Neutrophil (primary cell): ENCODE results near the gene APOBEC4.

ENCODE experiments used
- H3K27ac ChIP-seq: fragments of 200-600 bp; sonication (generic); 2 replicates; pipeline ENCODE4 v1.5.1; 2016; ENCODE audit warnings: mild to moderate bottlenecking, moderate library complexity
- H3K27me3 ChIP-seq: fragments of 200-600 bp; sonication (generic); 2 replicates; pipeline ENCODE4 v1.6.0; 2016; ENCODE audit warnings: mild to moderate bottlenecking
- H3K36me3 ChIP-seq: fragments of 200-600 bp; sonication (generic); 2 replicates; pipeline ENCODE4 v1.5.1; 2017
- H3K4me1 ChIP-seq, 2 experiments: fragments of 200-600 bp in 1 of 2; sonication (generic) in 1 of 2; 1 replicate in 1 of 2; 2 replicates in 1 of 2; pipeline versions ENCODE4 v1.5.1 to v1.6.1; 2013 to 2016; ENCODE audit warnings: low read depth in 1 of 2, low read length in 1 of 2, mild to moderate bottlenecking in 1 of 2, moderate library complexity in 1 of 2; ENCODE audit not compliant: control insufficient read depth in 1 of 2, insufficient read depth in 1 of 2
- H3K4me3 ChIP-seq, 2 experiments: fragments of 200-600 bp in 1 of 2; sonication (generic) in 1 of 2; 1 replicate in 1 of 2; 2 replicates in 1 of 2; pipeline ENCODE4 v1.5.1; 2013 to 2016; ENCODE audit warnings: low read depth in 1 of 2, low read length in 1 of 2, mild to moderate bottlenecking in 1 of 2, moderate library complexity in 1 of 2
- H3K9me3 ChIP-seq: fragments of 200-600 bp; sonication (generic); 2 replicates; pipeline ENCODE4 v1.5.1; 2016
- CTCF ChIP-seq: fragments of 200-600 bp; sonication (generic); IDR thresholded peaks from 2 replicates; pipeline ENCODE4 v1.5.1; 2016; ENCODE audit warnings: antibody characterized with exemption

APOBEC4 gene

GRCh38 chr1:183696981-183697380 is 43.9 kb upstream of the APOBEC4 start:
- no peak overlapping the region for H3K4me3 ChIP-seq
- H3K9me3 ChIP-seq = no peaks in the 10 kb centered on the region
- H3K4me1 ChIP-seq = peaks cover 0 to 6% of the 10 kb centered on the region in 2 experiments
- no peak for TF ChIP-seq CTCF
- no peaks in the 10 kb centered on the region for H3K36me3 ChIP-seq
- H3K27me3 ChIP-seq = no peaks in the 10 kb centered on the region
- no peak overlapping the region for H3K27ac ChIP-seq

GRCh38 chr1:183694755-183695154 is 41.6 kb upstream of the APOBEC4 start:
- H3K27ac ChIP-seq = no peak overlapping the region
- no peaks in the 10 kb centered on the region for H3K36me3 ChIP-seq
- H3K27me3 ChIP-seq = no peaks in the 10 kb centered on the region
- H3K9me3 ChIP-seq = no peaks in the 10 kb centered on the region
- H3K4me1 ChIP-seq = peaks cover 0 to 13% of the 10 kb centered on the region in 2 experiments
- TF ChIP-seq CTCF = no peak
- H3K4me3 ChIP-seq = no peak overlapping the region

- Histone ChIP-seq H3K36me3 (no peaks in the 10 kb centered on the region), H3K4me1 (peaks cover 0 to 13% of the 10 kb centered on the region in 2 experiments), H3K27me3 (no peaks in the 10 kb centered on the region), H3K9me3 (no peaks in the 10 kb centered on the region), H3K27ac (no peak overlapping the region), H3K4me3 (no peak overlapping the region)
- TF ChIP-seq CTCF = no peak
Measured at GRCh38 chr1:183694066-183694465, 41.0 kb upstream of the APOBEC4 start.

- no peak for TF ChIP-seq CTCF
Measured at GRCh38 chr1:183693521-183693920, 40.4 kb upstream of the APOBEC4 start.

GRCh38 chr1:183689762-183690204 is 36.7 kb upstream of the APOBEC4 start:
- Histone ChIP-seq H3K27ac (no peak overlapping the region), H3K36me3 (no peaks in the 10 kb centered on the region), H3K4me1 (peaks cover 0 to 6% of the 10 kb centered on the region in 2 experiments), H3K27me3 (peaks cover 5% of the 10 kb centered on the region), H3K4me3 (no peak overlapping the region), H3K9me3 (no peaks in the 10 kb centered on the region)
- TF ChIP-seq CTCF = no peak

More at GRCh38 chr1:183693521-183693920, 40.4 kb upstream of the APOBEC4 start:
- Histone ChIP-seq H3K9me3 (no peaks in the 10 kb centered on the region), H3K4me3 (no peak overlapping the region), H3K4me1 (peaks cover 0 to 13% of the 10 kb centered on the region in 2 experiments), H3K27me3 (no peaks in the 10 kb centered on the region), H3K27ac (no peak overlapping the region), H3K36me3 (no peaks in the 10 kb centered on the region)
